ENCODE results near the gene NDUFB8.

NDUFB8 gene

GRCh38 chr10:100567826-100568225 is 38.2 kb upstream of the NDUFB8 start:
- Histone ChIP-seq H3K4me1 (ENCODE audit: low read depth, poor library complexity, severe bottlenecking) (no peaks in the 10 kb centered on the region), H3K4me3 (IDR thresholded peaks at IDR 0.05; ENCODE audit: insufficient read depth, low read depth, low read length) (no peak overlapping the region), H4K20me1 (ENCODE audit: insufficient read depth) (no peaks in the 10 kb centered on the region), H3K27me3 (ENCODE audit: insufficient read depth, low read depth) (peaks cover 8% of the 10 kb centered on the region), H3K27ac (no peak overlapping the region), H3K36me3 (ENCODE audit: insufficient read depth) (no peaks in the 10 kb centered on the region), H3K79me2 (ENCODE audit: insufficient read depth, low read depth) (no peaks in the 10 kb centered on the region), H3K9ac (no peak overlapping the region), H3K4me2 (no peak overlapping the region), H2AFZ (ENCODE audit: low read depth) (no peak overlapping the region)
- no peak for TF ChIP-seq CTCF (conservative IDR thresholded peaks at IDR 0.05; ENCODE audit: low read depth, low read length)

GRCh38 chr10:100567249-100567648 is 37.6 kb upstream of the NDUFB8 start:
- Histone ChIP-seq H3K79me2 (ENCODE audit: insufficient read depth, low read depth) (no peaks in the 10 kb centered on the region), H2AFZ (ENCODE audit: low read depth) (no peak overlapping the region), H3K4me3 (IDR thresholded peaks at IDR 0.05; ENCODE audit: insufficient read depth, low read depth, low read length) (no peak overlapping the region), H4K20me1 (ENCODE audit: insufficient read depth) (no peaks in the 10 kb centered on the region), H3K4me2 (no peak overlapping the region), H3K4me1 (ENCODE audit: low read depth, poor library complexity, severe bottlenecking) (no peaks in the 10 kb centered on the region), H3K36me3 (ENCODE audit: insufficient read depth) (no peaks in the 10 kb centered on the region), H3K27me3 (ENCODE audit: insufficient read depth, low read depth) (peaks cover 8% of the 10 kb centered on the region), H3K9ac (no peak overlapping the region), H3K27ac (no peak overlapping the region)
- no peak for TF ChIP-seq CTCF (conservative IDR thresholded peaks at IDR 0.05; ENCODE audit: low read depth, low read length)

GRCh38 chr10:100566561-100566960 is 36.9 kb upstream of the NDUFB8 start:
- no peak overlapping the region for H2AFZ ChIP-seq (ENCODE audit: low read depth)
- H4K20me1 ChIP-seq (ENCODE audit: insufficient read depth): no peaks in the 10 kb centered on the region
- H3K79me2 ChIP-seq (ENCODE audit: insufficient read depth, low read depth): no peaks in the 10 kb centered on the region
- H3K36me3 ChIP-seq (ENCODE audit: insufficient read depth): no peaks in the 10 kb centered on the region
- H3K9ac ChIP-seq: no peak overlapping the region
- no peak overlapping the region for H3K4me3 ChIP-seq (IDR thresholded peaks at IDR 0.05; ENCODE audit: insufficient read depth, low read depth, low read length)
- peaks cover 8% of the 10 kb centered on the region for H3K27me3 ChIP-seq (ENCODE audit: insufficient read depth, low read depth)
- TF ChIP-seq CTCF (conservative IDR thresholded peaks at IDR 0.05; ENCODE audit: low read depth, low read length): no peak
- no peaks in the 10 kb centered on the region for H3K4me1 ChIP-seq (ENCODE audit: low read depth, poor library complexity, severe bottlenecking)
- H3K27ac ChIP-seq: no peak overlapping the region
- H3K4me2 ChIP-seq: no peak overlapping the region

- no peak overlapping the region for H3K4me2 ChIP-seq
- H4K20me1 ChIP-seq (ENCODE audit: insufficient read depth): no peaks in the 10 kb centered on the region
- no peaks in the 10 kb centered on the region for H3K4me1 ChIP-seq (ENCODE audit: low read depth, poor library complexity, severe bottlenecking)
- H3K9ac ChIP-seq: no peak overlapping the region
- H3K27me3 ChIP-seq (ENCODE audit: insufficient read depth, low read depth): peaks cover 8% of the 10 kb centered on the region
- H3K79me2 ChIP-seq (ENCODE audit: insufficient read depth, low read depth): no peaks in the 10 kb centered on the region
- H2AFZ ChIP-seq (ENCODE audit: low read depth): no peak overlapping the region
- no peak overlapping the region for H3K4me3 ChIP-seq (IDR thresholded peaks at IDR 0.05; ENCODE audit: insufficient read depth, low read depth, low read length)
- TF ChIP-seq CTCF (conservative IDR thresholded peaks at IDR 0.05; ENCODE audit: low read depth, low read length): no peak
- H3K36me3 ChIP-seq (ENCODE audit: insufficient read depth): no peaks in the 10 kb centered on the region
- no peak overlapping the region for H3K27ac ChIP-seq
Observed at GRCh38 chr10:100565206-100565985, 35.7 kb upstream of the NDUFB8 start.
